H1 (cell line): ENCODE results near the gene GPR161. TPM values are rescaled to one million over a fixed set of nuclear protein-coding genes. Genes with fewer than 3 reads are reported as not detected.

Source experiments
- CHD7 ChIP-seq: fragments of 300-600 bp; sonication (generic); IDR thresholded peaks from 2 replicates; pipeline ENCODE4 v1.7.1; 2012; ENCODE audit warnings: low read length, moderate library complexity, mild to moderate bottlenecking, inconsistent platforms; ENCODE audit not compliant: insufficient replicate concordance
- YY1 ChIP-seq: IDR thresholded peaks from 2 replicates; pipeline ENCODE4 v1.6.1; 2011; ENCODE audit warnings: low read depth, mild to moderate bottlenecking, low read length
- polyA plus RNA-seq, 7 experiments: library from polyadenylated mRNA; depleted of rRNA in 3 of 7; stranded (reverse) in 5 of 7; unstranded in 2 of 7; fragments of >200 nt in 5 of 7; fragments of 200-250 nt in 2 of 7; gene quantifications; 1 replicate in 5 of 7; 2 replicates in 1 of 7; 4 replicates in 1 of 7; pipeline versions ENCODE4 v1.2.1 to v1.2.3, GENCODE V29; 2011 to 2013; ENCODE audit warnings: missing spikeins in 2 of 7, mixed read lengths in 2 of 7
- total RNA-seq: library from RNA; stranded (reverse); fragmentation: NEBNext Ultra II Directional; extraction: Animal tissue kit (Norgen Biotek cat#: 25700); gene quantifications from 2 replicates; pipeline ENCODE4 v1.2.1, GENCODE V29; 2021

GPR161 gene
- total and polyA plus RNA-seq, 2 of the 8 experiments (the other 6 are each of a cell fraction or from before 2014, with no cell fraction given), result 13.7 to 16.8 TPM

DNA sequence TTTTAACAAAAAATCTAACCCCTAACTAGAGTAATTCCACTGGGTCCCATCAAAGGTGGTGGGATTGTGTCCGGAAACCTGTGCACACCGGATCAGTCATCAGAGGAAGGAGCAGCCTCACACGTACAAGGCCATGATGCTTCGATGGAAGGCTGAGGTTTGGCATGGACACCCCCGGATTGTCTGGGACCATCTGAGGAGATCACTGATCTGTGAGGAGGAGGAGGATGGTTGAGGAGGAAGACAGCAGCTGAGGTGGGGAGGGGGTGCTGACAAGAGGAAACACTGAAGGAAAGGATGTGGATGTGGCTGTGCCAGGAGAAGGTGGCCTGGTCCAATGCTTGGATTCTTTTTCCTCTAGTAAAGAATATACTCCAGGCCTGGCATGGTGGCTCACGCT, 41.3 kb downstream of the GPR161 start (continued):
- TF ChIP-seq CHD7 (no peak), YY1 (no peak)
